Anterior cingulate cortex (tissue), 58 donors: ENCODE measurements around the gene CSNK1G1.

Source experiments
- DNase-seq, 58 donors: peaks; one replicate each; lab custom pipeline; 2025; lab: John Stamatoyannopoulos, UW

CSNK1G1 gene

GRCh38 chr15:64158363-64159134 is 197.4 kb downstream of the CSNK1G1 start:
- no peak for DNase-seq

GRCh38 chr15:64157599-64158125 is 198.3 kb downstream of the CSNK1G1 start:
- no peak for DNase-seq

- no peak for DNase-seq
These were observed 199.2 kb downstream of the CSNK1G1 start for GRCh38 chr15:64156652-64157331.

GRCh38 chr15:64155802-64156651 is 199.9 kb downstream of the CSNK1G1 start:
- DNase-seq = no peak

- peak; percentile 31 to 95 (median 84) for DNase-seq
These were observed 202.2 kb downstream of the CSNK1G1 start for GRCh38 chr15:64153480-64154367.

- peak in 2 of 58 donors; percentile 29 to 43 for DNase-seq
These were observed 203.2 kb downstream of the CSNK1G1 start for GRCh38 chr15:64152507-64153387.

DNA sequence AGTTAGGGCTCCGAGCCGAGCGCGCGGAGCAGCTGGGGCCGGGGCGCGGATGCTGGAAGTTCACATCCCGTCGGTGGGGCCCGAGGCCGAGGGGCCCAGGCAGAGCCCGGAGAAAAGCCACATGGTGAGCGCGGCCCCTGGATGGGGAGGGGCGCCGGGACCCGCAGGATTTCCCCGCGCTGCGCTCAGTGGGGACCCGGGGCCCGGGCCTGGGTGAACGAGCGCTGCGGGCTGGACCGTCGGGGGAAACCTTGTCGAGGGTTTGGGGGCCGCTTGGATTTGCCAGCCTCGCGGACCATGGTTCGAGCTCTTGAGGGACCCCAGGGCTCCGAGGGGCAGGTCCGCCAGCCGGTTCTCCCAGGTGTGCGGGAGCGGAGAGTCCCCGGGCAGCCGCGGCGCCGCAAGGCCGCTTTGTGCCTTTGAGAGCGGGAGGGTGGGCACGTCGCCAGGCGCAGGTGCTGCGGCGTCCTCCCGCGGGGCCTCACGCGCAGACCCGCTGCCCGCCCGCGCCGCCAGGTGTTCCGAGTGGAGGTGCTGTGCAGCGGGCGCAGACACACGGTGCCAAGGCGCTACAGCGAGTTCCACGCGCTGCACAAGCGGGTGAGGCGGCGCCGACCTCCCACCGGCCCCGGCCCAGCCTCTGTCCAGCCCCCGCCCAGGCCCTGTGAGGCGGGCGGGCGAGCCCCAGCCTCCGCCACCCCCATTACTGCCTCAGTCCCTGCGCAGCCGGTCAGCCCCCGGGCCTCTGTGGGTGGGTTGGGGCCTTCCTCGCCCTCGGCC is 204.1 kb downstream of the CSNK1G1 start, which contains the start of gene SNX22:
SNX22 (plus strand) TSS at position 5 of the 780 bp plus-strand sequence; CDS start at position 50, 45 bp downstream.
- DNase-seq = peak in 2 of 58 donors; percentile 27 to 43

DNA sequence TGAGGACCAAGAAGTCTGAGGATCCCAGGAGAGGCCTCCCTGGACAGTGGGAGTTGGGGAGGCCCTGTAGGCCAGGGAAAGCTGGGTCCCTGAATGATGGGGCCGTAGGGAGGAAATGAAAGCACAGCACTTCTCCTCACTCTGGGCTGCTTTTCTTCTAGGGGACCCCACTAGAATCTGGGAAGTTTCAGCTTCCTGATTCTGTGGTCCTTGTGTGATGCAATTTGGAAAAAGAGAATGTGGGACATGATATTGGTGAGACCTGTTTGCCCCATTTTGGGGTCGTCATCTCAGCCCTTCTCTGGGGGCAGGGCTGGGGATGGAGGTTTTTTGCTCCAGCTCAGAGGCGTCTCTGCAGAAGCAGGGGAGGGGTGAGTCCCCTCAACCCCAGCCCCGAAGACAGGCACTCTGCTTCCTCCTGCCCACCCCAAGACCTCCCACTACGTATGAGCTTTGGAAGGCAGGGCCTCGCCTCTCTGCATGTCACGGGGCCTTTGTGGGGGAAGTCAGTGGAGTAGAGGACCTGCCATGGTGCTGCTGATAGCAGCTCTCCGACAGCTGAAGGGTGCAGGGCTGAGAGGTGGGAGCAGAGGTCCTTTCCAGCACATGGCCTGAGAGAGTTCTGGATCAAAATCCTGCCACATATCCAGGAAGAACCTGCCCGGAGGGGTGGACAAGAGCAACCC is 205.9 kb downstream of the CSNK1G1 start:
- peak in 6 of 58 donors; percentile 12 to 42 (median 24) for DNase-seq

GRCh38 chr15:64149424-64149823 is 206.5 kb downstream of the CSNK1G1 start:
- peak in 1 of 58 donors; percentile 19 for DNase-seq

DNA sequence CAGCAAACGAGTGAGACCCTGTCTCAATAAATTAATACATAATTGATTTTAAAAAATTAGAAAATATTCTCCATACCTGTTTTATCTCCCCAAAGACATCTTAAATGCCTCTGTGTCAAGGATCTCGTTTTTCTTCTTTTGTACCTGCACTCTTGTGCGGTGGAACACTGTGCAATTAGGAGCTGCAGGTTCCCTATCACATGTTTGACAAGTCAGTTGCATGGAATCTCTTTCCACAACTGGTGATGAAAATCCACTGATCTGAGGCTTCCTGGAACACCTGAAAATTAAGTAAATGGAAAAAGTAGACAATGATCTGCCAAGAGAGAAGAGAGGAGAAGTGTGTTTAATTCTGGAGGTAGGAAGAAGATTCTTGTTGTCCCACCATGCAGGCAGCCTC is 207.4 kb downstream of the CSNK1G1 start:
- no peak for DNase-seq

DNA sequence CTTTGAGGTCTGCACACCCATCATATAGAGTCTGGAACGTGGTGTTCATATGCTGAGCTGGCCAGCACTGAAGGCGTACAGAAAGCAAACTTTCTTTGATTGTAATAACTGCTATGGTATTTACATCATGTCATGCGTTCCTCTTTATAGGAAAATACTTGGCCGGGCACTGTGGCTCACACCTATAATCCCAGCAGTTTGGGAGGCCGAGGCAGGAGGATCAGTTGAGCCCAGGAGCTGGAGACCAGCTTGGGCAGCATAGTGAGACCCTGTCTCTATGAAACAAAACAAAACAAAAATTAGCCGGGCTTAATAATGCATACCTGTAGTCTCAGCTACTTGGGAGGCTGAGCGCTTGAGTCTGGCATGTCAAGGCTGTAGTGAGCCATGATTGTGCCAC is 207.8 kb downstream of the CSNK1G1 start:
- DNase-seq = no peak

GRCh38 chr15:64146885-64147681 is 208.9 kb downstream of the CSNK1G1 start:
- peak in 23 of 58 donors; percentile 14 to 69 (median 50) for DNase-seq

DNA sequence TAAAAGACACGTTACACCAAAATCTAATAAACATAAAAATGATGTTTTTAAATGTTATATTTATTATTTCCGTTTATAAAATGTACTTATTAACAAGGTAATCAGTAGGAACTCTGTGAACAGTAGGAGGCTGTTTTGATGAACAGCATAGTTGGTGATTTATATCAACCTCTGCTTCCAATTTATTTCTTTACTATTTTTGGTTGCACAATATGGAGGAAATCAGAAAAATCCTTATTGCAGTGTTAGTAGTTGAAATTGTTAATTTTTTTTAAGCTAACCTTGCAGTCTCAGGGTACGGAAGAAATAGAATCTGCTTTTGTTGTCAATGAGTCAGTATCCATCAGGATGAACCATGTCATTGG is 209.5 kb downstream of the CSNK1G1 start:
- DNase-seq = no peak

DNA sequence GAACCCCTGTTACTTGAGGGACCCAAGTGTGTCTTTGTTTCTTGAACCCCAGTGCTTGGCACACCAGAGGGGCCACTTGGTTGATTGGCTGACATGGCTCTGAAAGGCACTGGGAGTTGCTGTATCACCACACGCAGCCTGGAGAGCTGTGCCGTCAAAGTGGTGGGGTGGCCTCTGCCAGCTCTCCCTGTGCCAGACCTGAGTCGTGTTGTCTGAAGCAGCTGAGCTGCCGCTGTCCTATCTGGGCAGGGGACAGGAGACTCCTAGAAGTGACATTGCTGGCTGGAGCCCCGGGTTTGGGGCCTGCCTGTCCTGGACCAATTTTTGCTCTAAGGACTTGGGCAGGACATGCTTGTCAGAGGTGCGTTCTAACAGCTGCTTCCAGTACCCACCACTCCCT is 209.9 kb downstream of the CSNK1G1 start:
- DNase-seq = peak in 2 of 58 donors; percentile 25 to 26

- peak in 22 of 58 donors; percentile 27 to 69 (median 40) for DNase-seq
These were observed 211.2 kb downstream of the CSNK1G1 start for GRCh38 chr15:64144565-64145281.

GRCh38 chr15:64144192-64144564 is 211.8 kb downstream of the CSNK1G1 start:
- DNase-seq = no peak
